ENCODE results near the gene IFI35. TPM values are rescaled to one million over a fixed set of nuclear protein-coding genes. Genes with fewer than 3 reads are reported as not detected.
"Not testable (repeated sequence)": the region's sequence is repeated elsewhere in the genome, so short reads cannot be mapped to it uniquely, and the experiment has no call there.

IFI35 gene
- total RNA-seq, 1 experiment from 2014 or later = 19.7 TPM

- POLR2A ChIA-PET (ENCODE audit: unreplicated experiment) = no interaction called here
- Histone ChIP-seq H3K9me3 (ENCODE audit: insufficient read depth, low read depth) (no peaks in the 10 kb centered on the region), H3K27ac (no peak overlapping the region), H3K79me2 (ENCODE audit: low read depth) (no peaks in the 10 kb centered on the region), H3F3A (ENCODE audit: insufficient read depth, low read depth) (0 out of 2 replicates have a peak, but pooled peaks cover 3% of the 10 kb centered on the region), H3K4me1 (replicated peaks; ENCODE audit: insufficient read depth) (no peaks in the 10 kb centered on the region), H3K36me3 (ENCODE audit: low read depth) (peaks cover 5% of the 10 kb centered on the region; the same call in 1 of the 2 replicates), H3K4me2 (no peak overlapping the region), H4K20me1 (ENCODE audit: insufficient read depth) (no peaks in the 10 kb centered on the region), H3K9me2 (ENCODE audit: insufficient read depth) (no peaks in the 10 kb centered on the region), H3K27me3 (ENCODE audit: insufficient read depth, low read depth) (no peaks in the 10 kb centered on the region), H2AFZ (no peak overlapping the region), H3K4me3 (no peak overlapping the region)
- CTCF ChIA-PET = no interaction called here
- no peak for DNase-seq
- TF ChIP-seq EZH2 (IDR thresholded peaks at IDR 0.05; ENCODE audit: low read depth) = no peak
- no peak for TF ChIP-seq CTCF (conservative IDR thresholded peaks at IDR 0.05)
- no TSS peak for BruUV-seq (replicated peaks)
- intact Hi-C loops (cut with micrococcal nuclease; ENCODE audit: unreplicated experiment) = no loop called here
Measured at GRCh38 chr17:43044024-43044423, 37.4 kb downstream of the IFI35 start.

- Histone ChIP-seq H3K4me1 (replicated peaks; ENCODE audit: insufficient read depth) (no peaks in the 10 kb centered on the region), H3K79me2 (ENCODE audit: low read depth) (no peaks in the 10 kb centered on the region), H4K20me1 (ENCODE audit: insufficient read depth) (no peaks in the 10 kb centered on the region), H3K4me3 (no peak overlapping the region), H3K9me3 (ENCODE audit: insufficient read depth, low read depth) (no peaks in the 10 kb centered on the region), H3K27me3 (ENCODE audit: insufficient read depth, low read depth) (no peaks in the 10 kb centered on the region), H3K9me2 (ENCODE audit: insufficient read depth) (no peaks in the 10 kb centered on the region), H3K27ac (no peak overlapping the region), H3K4me2 (no peak overlapping the region), H3K36me3 (ENCODE audit: low read depth) (peaks cover 5% of the 10 kb centered on the region; the same call in 1 of the 2 replicates), H2AFZ (no peak overlapping the region), H3F3A (ENCODE audit: insufficient read depth, low read depth) (no peaks in the 10 kb centered on the region)
- intact Hi-C loops (cut with micrococcal nuclease; ENCODE audit: unreplicated experiment) = no loop called here
- TF ChIP-seq EZH2 (IDR thresholded peaks at IDR 0.05; ENCODE audit: low read depth) (no peak), CTCF (conservative IDR thresholded peaks at IDR 0.05) (no peak)
- ChIA-PET POLR2A (ENCODE audit: unreplicated experiment) (no interaction called here), CTCF (no interaction called here)
- no TSS peak for BruUV-seq (replicated peaks)
- no peak for DNase-seq
Measured at GRCh38 chr17:43051969-43052368, 45.4 kb downstream of the IFI35 start.

- BruUV-seq (replicated peaks); H3K79me2 ChIP-seq (ENCODE audit: low read depth); H3K27ac ChIP-seq; H3K27me3 ChIP-seq (ENCODE audit: insufficient read depth, low read depth); H4K20me1 ChIP-seq (ENCODE audit: insufficient read depth); H2AFZ ChIP-seq; H3K9me2 ChIP-seq (ENCODE audit: insufficient read depth); H3K4me1 ChIP-seq (replicated peaks; ENCODE audit: insufficient read depth); POLR2A ChIA-PET (ENCODE audit: unreplicated experiment); H3K9me3 ChIP-seq (ENCODE audit: insufficient read depth, low read depth); intact Hi-C loops (cut with micrococcal nuclease; ENCODE audit: unreplicated experiment); H3F3A ChIP-seq (ENCODE audit: insufficient read depth, low read depth); H3K36me3 ChIP-seq (ENCODE audit: low read depth); H3K4me3 ChIP-seq; DNase-seq; H3K4me2 ChIP-seq: not testable (repeated sequence)
- CTCF ChIA-PET = interaction anchor here (0.7 kb wide), 1 partner anchor 119 kb away, joined by 6 read pairs; no protein-coding TSS in a partner anchor
Measured at GRCh38 chr17:43053008-43053407, 46.4 kb downstream of the IFI35 start.

- no TSS peak for BruUV-seq (replicated peaks)
- POLR2A ChIA-PET (ENCODE audit: unreplicated experiment) = interaction anchor here (0.7 kb wide), 1 partner anchor 41 kb away, joined by 3 read pairs; no protein-coding TSS in a partner anchor
- H2AFZ ChIP-seq = no peak overlapping the region
- no peak overlapping the region for H3K4me2 ChIP-seq
- no peaks in the 10 kb centered on the region for H3K27me3 ChIP-seq (ENCODE audit: insufficient read depth, low read depth)
- no peaks in the 10 kb centered on the region for H3K9me2 ChIP-seq (ENCODE audit: insufficient read depth)
- H3K27ac ChIP-seq = no peak overlapping the region
- H3F3A ChIP-seq (ENCODE audit: insufficient read depth, low read depth) = no peaks in the 10 kb centered on the region
- no peaks in the 10 kb centered on the region for H4K20me1 ChIP-seq (ENCODE audit: insufficient read depth)
- no peak overlapping the region for H3K4me3 ChIP-seq
- H3K4me1 ChIP-seq (replicated peaks; ENCODE audit: insufficient read depth) = no peaks in the 10 kb centered on the region
- no peaks in the 10 kb centered on the region for H3K36me3 ChIP-seq (ENCODE audit: low read depth)
- DNase-seq = no peak
- no peaks in the 10 kb centered on the region for H3K9me3 ChIP-seq (ENCODE audit: insufficient read depth, low read depth)
- no peak for TF ChIP-seq CTCF (conservative IDR thresholded peaks at IDR 0.05)
- CTCF ChIA-PET = no interaction called here
- no peaks in the 10 kb centered on the region for H3K79me2 ChIP-seq (ENCODE audit: low read depth)
- intact Hi-C loops (cut with micrococcal nuclease; ENCODE audit: unreplicated experiment) = no loop called here
Measured at GRCh38 chr17:43056051-43056450, 49.5 kb downstream of the IFI35 start.

All from PC-9 (cell line).